H9 (cell line): ENCODE measurements around the gene TMTC1. TPM values are rescaled to one million over a fixed set of nuclear protein-coding genes. Genes with fewer than 3 reads are reported as not detected.

Source experiments
- DNase-seq: peaks from one replicate; pipeline ENCODE4 v3.0.0-alpha.2; 2017
- H2AFZ ChIP-seq: one replicate; pipeline ENCODE4 v1.6.1; 2013; ENCODE audit warnings: mild to moderate bottlenecking, low read length, control low read depth, moderate library complexity
- H2AK5ac ChIP-seq: 2 replicates; pipeline ENCODE4 v1.6.1; 2013; ENCODE audit warnings: low read length, control low read depth, mixed read lengths; ENCODE audit not compliant: insufficient read length
- H2BK120ac ChIP-seq: one replicate; pipeline ENCODE4 v1.6.1; 2013; ENCODE audit warnings: low read depth, mild to moderate bottlenecking, low read length, control low read depth, inconsistent platforms; ENCODE audit not compliant: poor library complexity, severe bottlenecking
- H2BK12ac ChIP-seq: 2 replicates; pipeline ENCODE4 v1.6.1; 2013; ENCODE audit warnings: low read length, control low read depth, mixed read lengths, low read depth; ENCODE audit not compliant: insufficient read length
- H2BK15ac ChIP-seq: 2 replicates; pipeline ENCODE4 v1.6.1; 2013; ENCODE audit warnings: low read depth, low read length, control low read depth
- H2BK20ac ChIP-seq: one replicate; pipeline ENCODE4 v1.6.1; 2013; ENCODE audit warnings: low read depth, mild to moderate bottlenecking, low read length, control low read depth, inconsistent platforms; ENCODE audit not compliant: poor library complexity, severe bottlenecking
- H2BK5ac ChIP-seq: 2 replicates; pipeline ENCODE4 v1.6.1; 2013; ENCODE audit warnings: low read length, control low read depth, mixed read lengths; ENCODE audit not compliant: insufficient read length
- H3K14ac ChIP-seq: 2 replicates; pipeline ENCODE4 v1.6.1; 2013; ENCODE audit warnings: low read length, control low read depth; ENCODE audit not compliant: insufficient read depth
- H3K18ac ChIP-seq: 2 replicates; pipeline ENCODE4 v1.6.1; 2013; ENCODE audit warnings: low read depth, mild to moderate bottlenecking, mixed read lengths, low read length, control low read depth; ENCODE audit not compliant: insufficient read length
- H3K23ac ChIP-seq: 2 replicates; pipeline ENCODE4 v1.6.1; 2013; ENCODE audit warnings: low read length, control low read depth, mixed read lengths, low read depth; ENCODE audit not compliant: insufficient read length
- H3K23me2 ChIP-seq: 2 replicates; pipeline ENCODE4 v1.6.1; 2013; ENCODE audit warnings: low read depth, mild to moderate bottlenecking, mixed read lengths, low read length, control low read depth; ENCODE audit not compliant: insufficient read length, poor library complexity, severe bottlenecking
- H3K27ac ChIP-seq: 2 replicates; pipeline ENCODE4 v1.5.1; 2013; ENCODE audit warnings: low read length, control low read depth, mixed read lengths, low read depth; ENCODE audit not compliant: insufficient read length
- H3K27me3 ChIP-seq: 2 replicates; pipeline ENCODE4 v1.6.1; 2013; ENCODE audit warnings: low read length, control low read depth, inconsistent platforms; ENCODE audit not compliant: insufficient read depth
- H3K4ac ChIP-seq: 2 replicates; pipeline ENCODE4 v1.6.1; 2013; ENCODE audit warnings: low read depth, mild to moderate bottlenecking, control low read depth, inconsistent platforms, low read length, moderate library complexity
- H3K4me1 ChIP-seq: 2 replicates; pipeline ENCODE4 v1.6.1; 2013; ENCODE audit warnings: low read length, control low read depth, inconsistent platforms; ENCODE audit not compliant: insufficient read depth
- H3K4me2 ChIP-seq: 2 replicates; pipeline ENCODE4 v1.6.1; 2013; ENCODE audit warnings: low read length, control low read depth, mixed read lengths; ENCODE audit not compliant: insufficient read length, insufficient read depth
- H3K56ac ChIP-seq: 2 replicates; pipeline ENCODE4 v1.6.1; 2013; ENCODE audit warnings: low read depth, mild to moderate bottlenecking, mixed read lengths, low read length, control low read depth; ENCODE audit not compliant: insufficient read length
- H3K79me1 ChIP-seq: 2 replicates; pipeline ENCODE4 v1.6.1; 2013; ENCODE audit warnings: low read depth, mild to moderate bottlenecking, moderate library complexity, low read length, control low read depth, inconsistent platforms; ENCODE audit not compliant: insufficient read depth, poor library complexity, severe bottlenecking
- H3K79me2 ChIP-seq: 2 replicates; pipeline ENCODE4 v1.6.1; 2013; ENCODE audit warnings: low read length, control low read depth, inconsistent platforms; ENCODE audit not compliant: insufficient read depth
- H3K9ac ChIP-seq: 2 replicates; pipeline ENCODE4 v1.6.1; 2013; ENCODE audit warnings: low read length, control low read depth, mixed read lengths; ENCODE audit not compliant: insufficient read length; ENCODE audit errors: extremely low read depth
- H3K9me3 ChIP-seq: one replicate; pipeline ENCODE4 v1.6.1; 2013; ENCODE audit warnings: low read depth, low read length, inconsistent platforms; ENCODE audit not compliant: control insufficient read depth
- H3T11ph ChIP-seq: one replicate; pipeline ENCODE4 v1.6.1; 2013; ENCODE audit warnings: mild to moderate bottlenecking, low read length, control low read depth, inconsistent platforms
- H4K20me1 ChIP-seq: one replicate; pipeline ENCODE4 v1.6.1; 2013; ENCODE audit not compliant: control insufficient read depth, insufficient read length, insufficient read depth
- H4K5ac ChIP-seq: 2 replicates; pipeline ENCODE4 v1.6.1; 2013; ENCODE audit warnings: low read depth, mild to moderate bottlenecking, mixed read lengths, low read length, control low read depth; ENCODE audit not compliant: insufficient read length
- H4K8ac ChIP-seq: replicated peaks from 2 replicates; pipeline ENCODE4 v1.6.1; 2013; ENCODE audit warnings: low read length, control low read depth, mixed read lengths, low read depth; ENCODE audit not compliant: insufficient read length
- H4K91ac ChIP-seq: 2 replicates; pipeline ENCODE4 v1.6.1; 2013; ENCODE audit warnings: low read depth, mild to moderate bottlenecking, moderate library complexity, mixed read lengths, low read length, control low read depth; ENCODE audit not compliant: insufficient read length
- H3K27ac Mint-ChIP-seq, 3 experiments: 2 replicates in 2 of 3; 3 replicates in 1 of 3; pipeline ENCODE4 v1.8.0; 2020 to 2021; ENCODE audit warnings: mixed read lengths in 3 of 3, mild to moderate bottlenecking in 1 of 3, moderate library complexity in 1 of 3
- H3K27me3 Mint-ChIP-seq: 2 replicates; pipeline ENCODE4 v1.8.0; 2021; ENCODE audit warnings: low read depth, mild to moderate bottlenecking, moderate library complexity, mixed read lengths
- H3K36me3 Mint-ChIP-seq, 3 experiments: 2 replicates in 2 of 3; 3 replicates in 1 of 3; pipeline ENCODE4 v1.8.0; 2020 to 2021; ENCODE audit warnings: low read depth in 3 of 3, mixed read lengths in 3 of 3; ENCODE audit not compliant: insufficient read depth in 1 of 3
- H3K4me1 Mint-ChIP-seq, 2 experiments: 2 replicates each; pipeline ENCODE4 v1.8.0; 2020; ENCODE audit warnings: mixed read lengths in 2 of 2
- H3K4me3 Mint-ChIP-seq, 2 experiments: 2 replicates in 1 of 2; 3 replicates in 1 of 2; pipeline ENCODE4 v1.8.0; 2020 to 2021; ENCODE audit warnings: mild to moderate bottlenecking in 2 of 2, mixed read lengths in 2 of 2, moderate library complexity in 1 of 2
- H3K9me3 Mint-ChIP-seq, 2 experiments: 2 replicates in 1 of 2; 3 replicates in 1 of 2; pipeline ENCODE4 v1.8.0; 2020; ENCODE audit warnings: mild to moderate bottlenecking in 2 of 2, mixed read lengths in 2 of 2, moderate library complexity in 1 of 2
- total RNA-seq: library from RNA; stranded (reverse); gene quantifications from 2 replicates; pipeline ENCODE4 v1.2.1, GENCODE V29; 2021
- TF ChIP-seq, protein P1 (sequence below): fragments of 200-600 bp; sonication (generic); conservative IDR thresholded peaks from 3 replicates; pipeline ENCODE4 v1.8.0; 2021; ENCODE audit warnings: antibody characterized with exemption, mild to moderate bottlenecking

Gene TMTC1
- total RNA-seq, 1 experiment from 2014 or later: 16.1 TPM

DNA sequence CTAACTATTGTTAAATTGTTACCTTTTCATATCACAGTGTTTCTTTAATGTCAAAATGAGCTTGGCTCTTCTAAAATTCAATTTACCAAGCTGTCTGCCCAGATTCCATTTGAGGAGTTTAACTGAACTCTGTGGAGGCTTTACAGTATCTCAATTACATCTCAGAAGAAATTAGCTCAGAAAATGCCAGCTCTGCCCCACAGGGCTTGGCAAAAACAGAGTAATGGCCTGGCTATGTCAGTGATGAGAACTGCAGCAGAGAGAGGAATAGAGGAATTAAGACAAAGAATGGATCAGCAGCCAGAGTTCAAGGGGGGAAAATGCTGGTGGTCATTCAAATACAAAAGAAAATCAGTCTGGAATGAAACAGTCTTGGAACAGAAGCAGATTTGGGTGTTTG lies 15.8 kb upstream of the TMTC1 start:
- Histone ChIP-seq H2BK12ac (no peak overlapping the region), H3K9me3 (no peaks in the 10 kb centered on the region), H4K20me1 (no peaks in the 10 kb centered on the region), H3K9ac (no peak overlapping the region), H3K4ac (no peak overlapping the region), H2AK5ac (no peak overlapping the region), H4K5ac (no peak overlapping the region), H2BK20ac (no peak overlapping the region), H3K14ac (no peak overlapping the region), H4K91ac (no peak overlapping the region), H3K56ac (no peak overlapping the region), H3K4me2 (no peak overlapping the region), H2AFZ (no peak overlapping the region), H3K4me1 (0 out of 2 replicates have a peak, but pooled peaks cover 3% of the 10 kb centered on the region), H3K79me2 (no peaks in the 10 kb centered on the region), H2BK5ac (no peak overlapping the region), H3T11ph (no peak overlapping the region), H3K18ac (no peak overlapping the region), H3K79me1 (no peaks in the 10 kb centered on the region), H2BK15ac (no peak overlapping the region), H3K27me3 (no peaks in the 10 kb centered on the region), H4K8ac (no peak overlapping the region), H2BK120ac (no peak overlapping the region), H3K27ac (no peak overlapping the region), H3K23ac (no peak overlapping the region), H3K23me2 (no peaks in the 10 kb centered on the region)
- Mint-ChIP-seq H3K9me3 (peaks cover 13 to 16% of the 10 kb centered on the region in 2 experiments), H3K36me3 (peaks cover 6 to 18% (median 14%) of the 10 kb centered on the region in 3 experiments), H3K4me3 (no peak overlapping the region), H3K27ac (0 out of 7 replicates have a peak overlapping the region, but pooled peaks of 1 of the 3 experiments have one; percentile 3), H3K27me3 (peaks cover 4% of the 10 kb centered on the region), H3K4me1 (peaks cover 32 to 44% of the 10 kb centered on the region in 2 experiments)
- no peak for DNase-seq
- TF ChIP-seq, protein P1, sequence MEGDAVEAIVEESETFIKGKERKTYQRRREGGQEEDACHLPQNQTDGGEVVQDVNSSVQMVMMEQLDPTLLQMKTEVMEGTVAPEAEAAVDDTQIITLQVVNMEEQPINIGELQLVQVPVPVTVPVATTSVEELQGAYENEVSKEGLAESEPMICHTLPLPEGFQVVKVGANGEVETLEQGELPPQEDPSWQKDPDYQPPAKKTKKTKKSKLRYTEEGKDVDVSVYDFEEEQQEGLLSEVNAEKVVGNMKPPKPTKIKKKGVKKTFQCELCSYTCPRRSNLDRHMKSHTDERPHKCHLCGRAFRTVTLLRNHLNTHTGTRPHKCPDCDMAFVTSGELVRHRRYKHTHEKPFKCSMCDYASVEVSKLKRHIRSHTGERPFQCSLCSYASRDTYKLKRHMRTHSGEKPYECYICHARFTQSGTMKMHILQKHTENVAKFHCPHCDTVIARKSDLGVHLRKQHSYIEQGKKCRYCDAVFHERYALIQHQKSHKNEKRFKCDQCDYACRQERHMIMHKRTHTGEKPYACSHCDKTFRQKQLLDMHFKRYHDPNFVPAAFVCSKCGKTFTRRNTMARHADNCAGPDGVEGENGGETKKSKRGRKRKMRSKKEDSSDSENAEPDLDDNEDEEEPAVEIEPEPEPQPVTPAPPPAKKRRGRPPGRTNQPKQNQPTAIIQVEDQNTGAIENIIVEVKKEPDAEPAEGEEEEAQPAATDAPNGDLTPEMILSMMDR: no peak
